ENCODE measurements around the gene KRT79. TPM values are rescaled to one million over a fixed set of nuclear protein-coding genes. Genes with fewer than 3 reads are reported as not detected.

KRT79 gene
- total and polyA plus RNA-seq, 9 of the 15 experiments (the other 6 are each of a cell fraction or from before 2014, with no cell fraction given), result 0.03 to 2.3 (median 0.23) TPM; not detected in 2

GRCh38 chr12:52865090-52865944 lies 31.2 kb upstream of the KRT79 start (continued):
- no peak for TF ChIP-seq TSHZ1 (CRISPR knock-in tag; IDR thresholded peaks at IDR 0.05)
- TF ChIP-seq MAZ (CRISPR knock-in tag; conservative IDR thresholded peaks at IDR 0.05 in 1 of 2, IDR thresholded peaks at IDR 0.05 in 1 of 2), result 0 out of 4 replicates have a peak, but pooled peaks of 1 of the 2 experiments have one; percentile 26
- TF ChIP-seq TAF7 (tag; IDR thresholded peaks at IDR 0.05), result no peak
- TF ChIP-seq DEAF1 (CRISPR knock-in tag; IDR thresholded peaks at IDR 0.05), result peak; percentile 73

Measured in K562 (cell line).